ENCODE measurements around the gene EPS8. TPM values are rescaled to one million over a fixed set of nuclear protein-coding genes. Genes with fewer than 3 reads are reported as not detected.
A peak's percentile ranks its signal among the peaks of the same experiment; 100 is the strongest.

Gene EPS8
- total and polyA plus RNA-seq, 7 donors: 47.7 to 132 (median 108) TPM

DNA sequence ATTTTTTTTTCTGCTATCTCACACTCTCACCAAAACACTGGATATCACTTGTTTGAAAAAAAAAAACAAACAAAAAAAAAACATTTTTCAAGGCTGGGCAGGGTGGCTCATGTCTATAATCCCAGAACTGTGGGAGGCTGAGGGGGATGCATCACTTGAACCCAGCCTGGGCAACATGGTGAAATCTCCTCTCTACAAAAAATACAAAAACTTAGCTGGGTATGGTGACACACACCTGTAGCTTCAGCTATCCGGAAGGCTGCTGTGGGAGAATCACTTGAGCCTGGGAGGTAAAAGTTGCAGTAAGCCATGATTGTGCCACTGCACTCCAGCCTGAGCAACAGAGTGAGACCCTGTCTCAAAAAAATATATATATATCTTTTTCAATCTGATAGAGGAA lies 66.2 kb downstream of the EPS8 start:
- Histone ChIP-seq H3K27me3 (no peaks in the 10 kb centered on the region), H3K27ac (no peak overlapping the region), H3K9me3 (no peaks in the 10 kb centered on the region), H3K4me1 (peaks cover 0 to 76% (median 62%) of the 10 kb centered on the region in 4 donors), H3K4me3 (no peak overlapping the region), H3K36me3 (no peaks in the 10 kb centered on the region)
- intact Hi-C loops (cut with DNase I): no loop called here
- no peak for TF ChIP-seq POLR2A (IDR thresholded peaks at IDR 0.05)
- no peak for DNase-seq
- 93 to 96% methylated on average over 1 of the region's 1 CpG for WGBS, 2 donors

GRCh38 chr12:15721316-15722115 lies 67.7 kb downstream of the EPS8 start:
- 84 to 85% methylated on average over 4 of the region's 4 CpGs for WGBS, 2 donors
- no peak for TF ChIP-seq CTCF (IDR thresholded peaks at IDR 0.05)
- no peak for TF ChIP-seq POLR2AphosphoS5 (IDR thresholded peaks at IDR 0.05)
- TF ChIP-seq EP300 (IDR thresholded peaks at IDR 0.05): no peak

GRCh38 chr12:15720295-15720694 lies 68.9 kb downstream of the EPS8 start:
- intact Hi-C loops (cut with DNase I): no loop called here
- WGBS, 2 donors: 49 to 67% methylated on average over 2 of the region's 2 CpGs
- Histone ChIP-seq H3K27ac (peak overlapping the region in 3 of 4 donors; percentile 51 to 59 (median 54)), H3K36me3 (no peaks in the 10 kb centered on the region), H3K27me3 (no peaks in the 10 kb centered on the region), H3K4me1 (peaks cover 0 to 57% (median 49%) of the 10 kb centered on the region in 4 donors), H3K9me3 (no peaks in the 10 kb centered on the region), H3K4me3 (no peak overlapping the region)
- TF ChIP-seq CTCF (IDR thresholded peaks at IDR 0.05): no peak
- TF ChIP-seq POLR2AphosphoS5 (IDR thresholded peaks at IDR 0.05): no peak
- TF ChIP-seq EP300 (IDR thresholded peaks at IDR 0.05): no peak
- no peak for TF ChIP-seq POLR2A (IDR thresholded peaks at IDR 0.05)
- no peak for DNase-seq

More at GRCh38 chr12:15721316-15722115, 67.7 kb downstream of the EPS8 start:
- H3K27ac ChIP-seq: peak overlapping the region in 3 of 4 donors; percentile 51 to 59 (median 54)
- DNase-seq: no peak
- H3K27me3 ChIP-seq: no peaks in the 10 kb centered on the region
- H3K4me3 ChIP-seq: no peak overlapping the region
- intact Hi-C loops (cut with DNase I): no loop called here
- peaks cover 0 to 69% (median 53%) of the 10 kb centered on the region in 4 donors for H3K4me1 ChIP-seq
- no peaks in the 10 kb centered on the region for H3K9me3 ChIP-seq
- no peaks in the 10 kb centered on the region for H3K36me3 ChIP-seq

DNA sequence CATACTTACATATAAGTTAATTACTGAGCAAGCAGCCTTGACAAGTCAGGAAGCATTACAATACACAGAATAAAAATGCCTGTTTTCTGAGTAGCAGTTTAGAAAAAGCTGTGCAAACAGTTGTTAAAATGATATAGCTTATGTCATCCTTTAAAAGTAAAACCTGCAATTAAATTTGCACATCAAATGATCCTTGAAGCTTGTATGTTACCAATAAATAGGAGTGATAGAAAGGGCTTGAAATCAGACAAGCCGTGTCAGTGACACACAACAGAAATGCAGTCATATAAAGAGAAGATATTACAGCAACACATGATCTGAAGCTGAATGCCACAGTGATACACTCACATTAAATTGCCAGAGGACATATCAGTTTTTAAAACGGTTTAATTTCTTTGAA lies 70.0 kb downstream of the EPS8 start:
- WGBS, 2 donors: 13 to 53% methylated on average over 2 of the region's 2 CpGs
- Histone ChIP-seq H3K27ac (peak overlapping the region in 3 of 4 donors; percentile 41 to 59 (median 54)), H3K27me3 (no peaks in the 10 kb centered on the region), H3K36me3 (no peaks in the 10 kb centered on the region), H3K9me3 (no peaks in the 10 kb centered on the region), H3K4me1 (peaks cover 0 to 57% (median 49%) of the 10 kb centered on the region in 4 donors), H3K4me3 (no peak overlapping the region)
- intact Hi-C loops (cut with DNase I): no loop called here
- TF ChIP-seq POLR2A (IDR thresholded peaks at IDR 0.05) (no peak), CTCF (IDR thresholded peaks at IDR 0.05) (no peak), POLR2AphosphoS5 (IDR thresholded peaks at IDR 0.05) (no peak), EP300 (IDR thresholded peaks at IDR 0.05) (no peak)
- no peak for DNase-seq

DNA sequence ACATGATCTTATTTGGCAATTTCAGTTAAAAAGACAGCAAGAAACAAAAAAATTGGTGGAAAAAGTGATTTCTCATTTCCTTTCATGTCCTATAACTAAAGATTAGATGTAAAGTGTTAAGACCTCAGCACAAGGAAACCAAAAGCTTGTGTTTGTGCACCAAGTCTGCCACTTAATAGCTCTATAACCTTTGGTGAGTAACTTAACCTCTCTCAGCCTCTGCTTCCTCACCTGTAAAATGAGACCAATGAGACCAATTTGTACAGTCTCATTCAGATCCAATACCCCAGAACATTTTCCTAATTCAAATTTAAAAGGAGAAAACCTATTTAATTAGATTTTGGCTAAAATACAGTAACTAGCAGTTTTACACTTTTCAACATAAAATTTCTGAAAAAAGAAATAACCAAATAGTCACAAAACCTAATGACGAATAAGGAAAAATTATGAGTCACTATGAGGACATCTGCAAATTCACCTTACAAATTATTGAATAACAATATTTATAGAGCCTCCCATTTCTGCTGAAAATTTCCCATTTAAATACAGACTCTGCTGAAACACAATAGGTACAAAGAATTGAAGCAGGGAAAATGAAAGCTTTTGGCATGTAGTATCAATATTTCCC lies 71.1 kb downstream of the EPS8 start:
- DNase-seq: no peak
- Histone ChIP-seq H3K27me3 (no peaks in the 10 kb centered on the region), H3K36me3 (no peaks in the 10 kb centered on the region), H3K4me1 (peaks cover 0 to 58% (median 55%) of the 10 kb centered on the region in 4 donors), H3K4me3 (no peak overlapping the region), H3K27ac (peak overlapping the region in 3 of 4 donors; percentile 32 to 59 (median 54)), H3K9me3 (no peaks in the 10 kb centered on the region)
- 43 to 65% methylated on average over 1 of the region's 1 CpG for WGBS, 2 donors
- intact Hi-C loops (cut with DNase I): no loop called here
- no peak for TF ChIP-seq POLR2A (IDR thresholded peaks at IDR 0.05)
- no peak for TF ChIP-seq CTCF (IDR thresholded peaks at IDR 0.05)
- TF ChIP-seq POLR2AphosphoS5 (IDR thresholded peaks at IDR 0.05): no peak
- no peak for TF ChIP-seq EP300 (IDR thresholded peaks at IDR 0.05)

Measured in sigmoid colon (tissue), 7 donors.